GM12878 (cell line): ENCODE results near the gene GPR176. TPM values are rescaled to one million over a fixed set of nuclear protein-coding genes. Genes with fewer than 3 reads are reported as not detected.

Experiments
- ATAC-seq: fragments of 200-7000 bp; cut with Tn5 transposase; 3 replicates; pipeline ENCODE4 v1.9.1; 2020; ENCODE audit warnings: mild to moderate bottlenecking, moderate library complexity
- BruUV-seq: library from RNA; stranded (reverse); fragments of 400-500 nt; replicated peaks from 2 replicates; lab custom pipeline; 2021; lab: Mats Ljungman, UMichigan
- CTCF ChIA-PET: fragments of 300-600 bp; sonication (Branson Sonifier 250); formaldehyde crosslinking; extraction: SDS; loops from one replicate; lab custom pipeline; 2021; ENCODE audit warnings: inconsistent platforms; lab: Yijun Ruan, JAX
- POLR2A ChIA-PET: fragments of 350-600 bp; formaldehyde crosslinking; extraction: SDS; loops from one replicate; lab custom pipeline; 2021; ENCODE audit warnings: inconsistent platforms; lab: Charles Lee
- RAD21 ChIA-PET: fragments of 300-600 bp; sonication (Branson Sonifier 250); formaldehyde crosslinking; loops from one replicate; lab custom pipeline; 2023; ENCODE audit warnings: antibody characterized with exemption; ENCODE audit not compliant: unreplicated experiment; lab: Charles Lee
- SMC1A ChIA-PET: fragments of 300-600 bp; sonication (Branson Sonifier 250); formaldehyde crosslinking; loops from one replicate; lab custom pipeline; 2023; ENCODE audit not compliant: unreplicated experiment, uncharacterized antibody; lab: Charles Lee
- DNase-seq: peaks from one replicate; pipeline ENCODE4 v3.0.0-alpha.2; 2011; ENCODE audit warnings: low read depth, low spot score
- FAIRE-seq: peaks from 3 replicates; lab custom pipeline; 2011; peaks lifted over from hg19 to GRCh38; lab: Jason Lieb, UNC
- H2AFZ ChIP-seq: 2 replicates; pipeline ENCODE4 v1.6.0; 2011; ENCODE audit warnings: low read depth, low read length, control low read depth; ENCODE audit not compliant: control insufficient read depth
- H3K27ac ChIP-seq: 2 replicates; pipeline ENCODE4 v1.5.1; 2011; ENCODE audit warnings: control low read depth; ENCODE audit not compliant: control insufficient read depth, insufficient read depth
- H3K27me3 ChIP-seq, 2 experiments: replicated peaks in 1 of 2; 2 replicates each; pipeline versions ENCODE4 v1.6.0 to v1.6.1; 2011; ENCODE audit warnings: low read length in 1 of 2; ENCODE audit not compliant: control insufficient read depth in 2 of 2, insufficient read depth in 2 of 2
- H3K36me3 ChIP-seq, 2 experiments: 2 replicates each; pipeline ENCODE4 v1.5.1; 2011; ENCODE audit warnings: low read length in 1 of 2; ENCODE audit not compliant: control insufficient read depth in 2 of 2, insufficient read depth in 2 of 2
- H3K4me1 ChIP-seq: 2 replicates; pipeline ENCODE4 v1.6.1; 2011; ENCODE audit warnings: mild to moderate bottlenecking, low read length, moderate library complexity, mixed read lengths; ENCODE audit not compliant: control insufficient read depth, insufficient read depth
- H3K4me2 ChIP-seq: 2 replicates; pipeline ENCODE4 v1.6.0; 2011; ENCODE audit warnings: control low read depth; ENCODE audit not compliant: control insufficient read depth, insufficient read depth
- H3K4me3 ChIP-seq: fragments of 200-600 bp; sonication (generic); 2 replicates; pipeline ENCODE4 v1.5.1; 2016
- H3K79me2 ChIP-seq: 2 replicates; pipeline ENCODE4 v1.6.0; 2011; ENCODE audit warnings: low read length; ENCODE audit not compliant: control insufficient read depth, insufficient read depth
- H3K9ac ChIP-seq: 2 replicates; pipeline ENCODE4 v1.8.0; 2011; ENCODE audit warnings: low read length, control low read depth, mixed read lengths; ENCODE audit not compliant: control insufficient read depth, insufficient read depth
- H3K9me3 ChIP-seq: replicated peaks from 3 replicates; pipeline ENCODE4 v1.5.1; 2011; ENCODE audit warnings: mild to moderate bottlenecking, low read length; ENCODE audit not compliant: control insufficient read depth, insufficient read depth
- H4K20me1 ChIP-seq: 2 replicates; pipeline ENCODE4 v1.6.0; 2011; ENCODE audit not compliant: control insufficient read depth, insufficient read depth
- BHLHE40 ChIP-seq, 2 experiments: fragments of 450-650 bp in 1 of 2; IDR thresholded peaks; 2 replicates each; pipeline ENCODE4 v1.6.1; 2011 to 2017; ENCODE audit warnings: low read depth in 2 of 2, borderline replicate concordance in 1 of 2, improper control_type of control experiment in 1 of 2, low read length in 1 of 2, mild to moderate bottlenecking in 1 of 2
- EGR1 ChIP-seq, 2 experiments: IDR thresholded peaks; 1 replicate in 1 of 2; 2 replicates in 1 of 2; pipeline ENCODE4 v1.6.1; 2011 to 2012; ENCODE audit warnings: low read depth in 2 of 2, low read length in 2 of 2, borderline replicate concordance in 1 of 2, mild to moderate bottlenecking in 1 of 2, moderate library complexity in 1 of 2
- MXI1 ChIP-seq: fragments of 150-350 bp; IDR thresholded peaks from 2 replicates; pipeline ENCODE4 v1.6.1; 2011; ENCODE audit warnings: low read depth, mild to moderate bottlenecking, inconsistent platforms, low read length, improper control_type of control experiment
- NR2C1 ChIP-seq: fragments of 450-650 bp; IDR thresholded peaks from 2 replicates; pipeline ENCODE4 v1.6.1; 2017; ENCODE audit warnings: antibody characterized with exemption, mild to moderate bottlenecking, moderate library complexity
- SPI1 ChIP-seq: IDR thresholded peaks from 2 replicates; pipeline ENCODE4 v1.6.1; 2011; ENCODE audit warnings: low read depth, mild to moderate bottlenecking, low read length, moderate library complexity, borderline replicate concordance; ENCODE audit not compliant: insufficient read depth
- SREBF1 ChIP-seq: IDR thresholded peaks from 2 replicates; pipeline ENCODE4 v1.6.1; 2012; ENCODE audit warnings: mild to moderate bottlenecking, low read length
- WGBS: methylation state at CpG from one replicate; pipeline ENCODE4 v1.1.6; 2016; ENCODE audit warnings: low lambda C conversion rate; ENCODE audit not compliant: insufficient replicate concordance, insufficient coverage; ENCODE audit errors: missing lambda C conversion rate; 5-methylcytosine and 5-hydroxymethylcytosine counted together
- in situ Hi-C: fragments of 300-500 bp; cut with MboI; formaldehyde crosslinking; loops from 9 replicates; pipeline ENCODE4 v1.14.3; 2018; ENCODE audit warnings: mixed read lengths
- intact Hi-C: fragments of 100-400 bp; cut with micrococcal nuclease; formaldehyde crosslinking; loops from one replicate; pipeline ENCODE4 v1.14.2; 2022; ENCODE audit not compliant: unreplicated experiment
- polyA plus RNA-seq, 11 experiments: library from polyadenylated mRNA; depleted of rRNA in 4 of 11; unstranded in 6 of 11; stranded (reverse) in 5 of 11; fragments of >200 nt; fragmentation: Nextera tagmentation in 4 of 11; fragmentation: Illumina TruSeq in 1 of 11; extraction: Ambion mirVana in 4 of 11; extraction: Trizol in 1 of 11; gene quantifications; 1 replicate in 1 of 11; 2 replicates in 10 of 11; pipeline versions ENCODE4 v1.2.1 to v1.2.3, GENCODE V29; 2011 to 2016; ENCODE audit warnings: inconsistent platforms in 2 of 11, missing spikeins in 2 of 11, low read depth in 1 of 11
- total RNA-seq, 4 experiments: library from RNA; depleted of rRNA in 3 of 4; stranded (reverse); fragments of >200 nt in 3 of 4; fragmentation: Illumina TruSeq in 1 of 4; extraction: Trizol in 1 of 4; gene quantifications; 2 replicates each; pipeline versions ENCODE4 v1.2.1 to v1.2.3, GENCODE V29; 2013 to 2021
- TF ChIP-seq, protein P1 (sequence below): fragments of 450-650 bp; IDR thresholded peaks from 2 replicates; pipeline ENCODE4 v1.6.1; 2018; ENCODE audit warnings: borderline replicate concordance, mild to moderate bottlenecking; ENCODE audit not compliant: partially characterized antibody
- TF ChIP-seq, protein P2 (sequence below): fragments of 450-650 bp; IDR thresholded peaks from 2 replicates; pipeline ENCODE4 v1.6.1; 2016; ENCODE audit warnings: mild to moderate bottlenecking

The GPR176 gene
- total and polyA plus RNA-seq, 10 of the 15 experiments (the other 5 are each of a cell fraction or from before 2014, with no cell fraction given) = 0.02 to 0.33 (median 0.16) TPM; not detected in 4

DNA sequence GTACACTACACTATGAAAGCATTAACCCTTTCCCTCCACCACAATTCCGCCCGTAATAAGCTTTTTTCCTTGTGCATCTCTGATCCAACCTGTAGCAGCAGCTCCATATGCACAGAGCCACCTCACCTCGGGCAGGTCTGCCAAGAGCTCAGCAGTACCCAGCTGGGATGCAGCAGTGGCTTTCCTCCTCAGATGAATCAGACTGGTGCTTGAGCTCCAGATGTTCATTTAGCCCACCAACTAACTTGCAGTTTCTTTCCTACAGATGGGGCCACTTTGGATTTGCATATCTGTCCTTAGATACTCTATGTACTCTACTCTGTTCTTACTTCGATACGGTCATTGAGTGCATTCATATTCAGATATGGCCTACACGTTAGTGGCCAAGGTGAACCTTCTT lies 122.7 kb downstream of the GPR176 start:
- 27% methylated on average over 6 of the region's 6 CpGs for whole genome bisulfite sequencing

DNA sequence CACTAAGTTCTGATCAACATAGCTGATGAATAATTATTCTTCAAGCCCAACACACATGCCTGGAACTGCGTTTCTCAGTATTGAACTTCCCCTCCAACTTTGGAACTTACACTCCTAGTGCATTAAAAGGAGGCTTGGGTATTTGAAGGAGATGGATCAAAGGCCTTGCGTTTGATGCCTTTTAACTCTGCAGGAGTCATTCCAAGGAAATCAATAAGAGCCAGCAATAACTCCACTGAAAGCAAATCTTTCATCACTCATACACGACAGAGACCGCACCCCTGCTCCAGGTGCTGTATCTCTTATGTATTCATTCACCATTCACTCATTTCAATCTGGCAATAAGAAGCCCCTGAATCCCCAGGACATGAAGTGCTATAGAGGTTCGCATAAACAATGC lies 123.5 kb downstream of the GPR176 start:
- no peak overlapping the region for H2AFZ ChIP-seq
- H4K20me1 ChIP-seq = no peaks in the 10 kb centered on the region
- H3K4me2 ChIP-seq = no peak overlapping the region
- H3K4me3 ChIP-seq = no peak overlapping the region
- POLR2A ChIA-PET = no interaction called here
- FAIRE-seq (no peak), ATAC-seq (no peak), DNase-seq (no peak)
- CTCF ChIA-PET = interaction anchor here (1.4 to 4.9 kb wide), 3 partner anchors 8 to 111 kb away, joined by 4 to 41 read pairs (median 30); no protein-coding TSS in a partner anchor
- BruUV-seq = no TSS peak
- no peaks in the 10 kb centered on the region for H3K4me1 ChIP-seq
- no peaks in the 10 kb centered on the region for H3K36me3 ChIP-seq
- RAD21 ChIA-PET = interaction anchor here (1.1 to 1.2 kb wide), 2 partner anchors 39 to 78 kb away, joined by 3 to 4 read pairs; no protein-coding TSS in a partner anchor
- SMC1A ChIA-PET = interaction anchor here (0.7 to 5.5 kb wide), 8 partner anchors 8 to 199 kb away, joined by 3 to 37 read pairs (median 3); partner anchors contain the start of gene FSIP1
- no peaks in the 10 kb centered on the region for H3K79me2 ChIP-seq
- no peaks in the 10 kb centered on the region for H3K9me3 ChIP-seq
- intact Hi-C loops (no loop called here), in situ Hi-C loops (no loop called here)
- H3K27me3 ChIP-seq = no peaks in the 10 kb centered on the region
- H3K27ac ChIP-seq = no peak overlapping the region
- no peak overlapping the region for H3K9ac ChIP-seq
- WGBS = 37% methylated on average over 5 of the region's 5 CpGs
- TF ChIP-seq EGR1 (IDR thresholded peaks at IDR 0.05; ENCODE audit: borderline replicate concordance in 1 of 2, low read depth in 2 of 2, low read length in 2 of 2) (no peak), NR2C1 (no peak), SREBF1 (no peak), MXI1 (no peak), BHLHE40 (IDR thresholded peaks at IDR 0.05; ENCODE audit: borderline replicate concordance in 1 of 2, low read depth in 2 of 2, low read length in 1 of 2) (no peak)
- TF ChIP-seq, protein P1, sequence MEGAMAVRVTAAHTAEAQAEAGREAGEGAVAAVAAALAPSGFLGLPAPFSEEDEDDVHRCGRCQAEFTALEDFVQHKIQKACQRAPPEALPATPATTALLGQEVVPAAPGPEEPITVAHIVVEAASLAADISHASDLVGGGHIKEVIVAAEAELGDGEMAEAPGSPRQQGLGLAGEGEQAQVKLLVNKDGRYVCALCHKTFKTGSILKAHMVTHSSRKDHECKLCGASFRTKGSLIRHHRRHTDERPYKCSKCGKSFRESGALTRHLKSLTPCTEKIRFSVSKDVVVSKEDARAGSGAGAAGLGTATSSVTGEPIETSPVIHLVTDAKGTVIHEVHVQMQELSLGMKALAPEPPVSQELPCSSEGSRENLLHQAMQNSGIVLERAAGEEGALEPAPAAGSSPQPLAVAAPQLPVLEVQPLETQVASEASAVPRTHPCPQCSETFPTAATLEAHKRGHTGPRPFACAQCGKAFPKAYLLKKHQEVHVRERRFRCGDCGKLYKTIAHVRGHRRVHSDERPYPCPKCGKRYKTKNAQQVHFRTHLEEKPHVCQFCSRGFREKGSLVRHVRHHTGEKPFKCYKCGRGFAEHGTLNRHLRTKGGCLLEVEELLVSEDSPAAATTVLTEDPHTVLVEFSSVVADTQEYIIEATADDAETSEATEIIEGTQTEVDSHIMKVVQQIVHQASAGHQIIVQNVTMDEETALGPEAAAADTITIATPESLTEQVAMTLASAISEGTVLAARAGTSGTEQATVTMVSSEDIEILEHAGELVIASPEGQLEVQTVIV = no peak
- TF ChIP-seq, protein P2, sequence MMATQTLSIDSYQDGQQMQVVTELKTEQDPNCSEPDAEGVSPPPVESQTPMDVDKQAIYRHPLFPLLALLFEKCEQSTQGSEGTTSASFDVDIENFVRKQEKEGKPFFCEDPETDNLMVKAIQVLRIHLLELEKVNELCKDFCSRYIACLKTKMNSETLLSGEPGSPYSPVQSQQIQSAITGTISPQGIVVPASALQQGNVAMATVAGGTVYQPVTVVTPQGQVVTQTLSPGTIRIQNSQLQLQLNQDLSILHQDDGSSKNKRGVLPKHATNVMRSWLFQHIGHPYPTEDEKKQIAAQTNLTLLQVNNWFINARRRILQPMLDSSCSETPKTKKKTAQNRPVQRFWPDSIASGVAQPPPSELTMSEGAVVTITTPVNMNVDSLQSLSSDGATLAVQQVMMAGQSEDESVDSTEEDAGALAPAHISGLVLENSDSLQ = no peak

More for the DNA sequence above, 122.7 kb downstream of the GPR176 start:
- Histone ChIP-seq H2AFZ (no peak overlapping the region), H3K36me3 (no peaks in the 10 kb centered on the region), H3K9me3 (no peaks in the 10 kb centered on the region), H4K20me1 (no peaks in the 10 kb centered on the region), H3K4me2 (no peak overlapping the region)
- SMC1A ChIA-PET = interaction anchor here (0.7 to 5.5 kb wide), 8 partner anchors 9 to 198 kb away, joined by 3 to 37 read pairs (median 4); partner anchors contain the start of gene FSIP1
- DNase-seq = no peak
- no peak for TF ChIP-seq SPI1
- TF ChIP-seq, all 136 proteins: peak for 0
- in situ Hi-C loops (no loop called here), intact Hi-C loops (no loop called here)
- no peak overlapping the region for H3K9ac ChIP-seq
- no peak for FAIRE-seq
- no peak overlapping the region for H3K4me3 ChIP-seq
- no peak overlapping the region for H3K27ac ChIP-seq
- H3K27me3 ChIP-seq = no peaks in the 10 kb centered on the region
- no TSS peak for BruUV-seq
- H3K79me2 ChIP-seq = no peaks in the 10 kb centered on the region
- ChIA-PET POLR2A (interaction anchor here (0.6 to 1.1 kb wide), 2 partner anchors 10 to 72 kb away, joined by 4 to 5 read pairs; no protein-coding TSS in a partner anchor), CTCF (interaction anchor here (1.0 to 4.9 kb wide), 4 partner anchors 9 to 112 kb away, joined by 3 to 41 read pairs (median 17); no protein-coding TSS in a partner anchor), RAD21 (interaction anchor here (1.1 to 1.2 kb wide), 2 partner anchors 40 to 77 kb away, joined by 3 to 4 read pairs; no protein-coding TSS in a partner anchor)
- ATAC-seq = peak; percentile 13; the same call in 1 of the 3 replicates
- H3K4me1 ChIP-seq = no peaks in the 10 kb centered on the region
